Activated T-helper 1 cell treated with anti-CD3 and anti-CD28 coated beads, Interleukin-12 subunit alpha, Interleukin-12 subunit beta, Interleukin-2, Interleukin-4 antibody, amounts not matched to agents 30 ng/mL and 10 ng/mL and 1 ng/mL, durations not matched to agents 14 hours and 24 hours and 36 hours (primary cell): ENCODE measurements around the gene RAB6A. TPM values are rescaled to one million over a fixed set of nuclear protein-coding genes. Genes with fewer than 3 reads are reported as not detected.
"Not testable (repeated sequence)": the region's sequence is repeated elsewhere in the genome, so short reads cannot be mapped to it uniquely, and the experiment has no call there.

ENCODE experiments used
- DNase-seq: peaks from one replicate; pipeline ENCODE4 v3.0.0; 2021; ENCODE audit warnings: low spot score
- H3K27ac Mint-ChIP-seq: one replicate; pipeline ENCODE4 v1.8.0; 2021; ENCODE audit warnings: mild to moderate bottlenecking, mixed read lengths
- H3K27me3 Mint-ChIP-seq: one replicate; pipeline ENCODE4 v1.8.0; 2022; ENCODE audit warnings: mild to moderate bottlenecking, moderate library complexity, mixed read lengths; ENCODE audit not compliant: insufficient read depth
- H3K36me3 Mint-ChIP-seq: one replicate; pipeline ENCODE4 v1.8.0; 2021; ENCODE audit warnings: low read depth, mixed read lengths
- H3K4me1 Mint-ChIP-seq: one replicate; pipeline ENCODE4 v1.8.0; 2021; ENCODE audit warnings: low read depth, mixed read lengths
- H3K4me3 Mint-ChIP-seq: one replicate; pipeline ENCODE4 v1.8.0; 2021; ENCODE audit warnings: mild to moderate bottlenecking, moderate library complexity, mixed read lengths
- H3K9me3 Mint-ChIP-seq: one replicate; pipeline ENCODE4 v1.8.0; 2021; ENCODE audit warnings: mixed read lengths
- intact Hi-C: fragments of 100-400 bp; cut with micrococcal nuclease; formaldehyde crosslinking; loops from one replicate; pipeline ENCODE4 v1.15.1; 2024
- total RNA-seq: library from RNA; stranded (reverse); gene quantifications from 2 replicates; pipeline ENCODE4 v1.2.3, GENCODE V29; 2022

The RAB6A gene
- total RNA-seq, 1 donor from 2014 or later, result 88.0 TPM

- H3K27me3 Mint-ChIP-seq, H3K36me3 Mint-ChIP-seq, H3K4me3 Mint-ChIP-seq, intact Hi-C loops, H3K9me3 Mint-ChIP-seq, DNase-seq: not testable (repeated sequence)
- peak overlapping the region; percentile 63 for H3K27ac Mint-ChIP-seq
- H3K4me1 Mint-ChIP-seq, result peaks cover 25% of the 10 kb centered on the region
These were observed 24.6 kb upstream of the RAB6A start for GRCh38 chr11:73785467-73785866.

- H3K9me3 Mint-ChIP-seq, result no peaks in the 10 kb centered on the region
- H3K27me3 Mint-ChIP-seq, result no peaks in the 10 kb centered on the region
- intact Hi-C loops, result no loop called here
- peaks cover 25% of the 10 kb centered on the region for H3K4me1 Mint-ChIP-seq
- no peak overlapping the region for H3K27ac Mint-ChIP-seq
- no peak overlapping the region for H3K4me3 Mint-ChIP-seq
- DNase-seq, result no peak
- H3K36me3 Mint-ChIP-seq, result peaks cover 1% of the 10 kb centered on the region
These were observed 23.9 kb upstream of the RAB6A start for GRCh38 chr11:73784734-73785133.

GRCh38 chr11:73784080-73784634 is 23.3 kb upstream of the RAB6A start:
- H3K27ac Mint-ChIP-seq, result no peak overlapping the region
- H3K27me3 Mint-ChIP-seq, result no peaks in the 10 kb centered on the region
- no peak for DNase-seq
- intact Hi-C loops, result no loop called here
- peaks cover 21% of the 10 kb centered on the region for H3K4me1 Mint-ChIP-seq
- H3K9me3 Mint-ChIP-seq, result no peaks in the 10 kb centered on the region
- H3K36me3 Mint-ChIP-seq, result no peaks in the 10 kb centered on the region
- H3K4me3 Mint-ChIP-seq, result no peak overlapping the region

- Mint-ChIP-seq H3K27ac (no peak overlapping the region), H3K4me1 (peaks cover 22% of the 10 kb centered on the region), H3K27me3 (no peaks in the 10 kb centered on the region), H3K9me3 (no peaks in the 10 kb centered on the region), H3K36me3 (no peaks in the 10 kb centered on the region), H3K4me3 (no peak overlapping the region)
- DNase-seq, result no peak
- intact Hi-C loops, result no loop called here
These were observed 22.7 kb upstream of the RAB6A start for GRCh38 chr11:73783483-73784020.

GRCh38 chr11:73781303-73781702 is 20.4 kb upstream of the RAB6A start:
- Mint-ChIP-seq H3K36me3 (no peaks in the 10 kb centered on the region), H3K4me3 (peak overlapping the region; percentile 24), H3K27ac (no peak overlapping the region), H3K4me1 (peaks cover 15% of the 10 kb centered on the region), H3K27me3 (no peaks in the 10 kb centered on the region), H3K9me3 (no peaks in the 10 kb centered on the region)
- intact Hi-C loops, result no loop called here
- DNase-seq, result no peak

- DNase-seq, result peak; percentile 97
- Mint-ChIP-seq H3K4me3 (peak overlapping the region; percentile 90), H3K9me3 (no peaks in the 10 kb centered on the region), H3K27me3 (no peaks in the 10 kb centered on the region), H3K4me1 (peaks cover 10% of the 10 kb centered on the region), H3K36me3 (no peaks in the 10 kb centered on the region), H3K27ac (peak overlapping the region; percentile 99)
- intact Hi-C loops, result loop anchor here (1.0 to 5.0 kb wide), 8 partner anchors 9 to 713 kb away; partner anchors contain the start of genes C2CD3, COA4, FAM168A and LIPT2
These were observed 18.4 kb upstream of the RAB6A start for GRCh38 chr11:73779084-73779902.

- H3K27ac Mint-ChIP-seq, H3K9me3 Mint-ChIP-seq, intact Hi-C loops, H3K4me3 Mint-ChIP-seq, H3K36me3 Mint-ChIP-seq, DNase-seq, H3K4me1 Mint-ChIP-seq: not testable (repeated sequence)
- H3K27me3 Mint-ChIP-seq, result peaks cover 11% of the 10 kb centered on the region
These were observed 9.9 kb upstream of the RAB6A start for GRCh38 chr11:73770811-73771210.

GRCh38 chr11:73766763-73767162 is 5.9 kb upstream of the RAB6A start:
- intact Hi-C loops, result loop anchor here (10.0 kb wide), 1 partner anchor 1178 kb away; the partner anchor contains the start of genes SPCS2 and XRRA1
- no peak overlapping the region for H3K4me3 Mint-ChIP-seq
- no peak overlapping the region for H3K27ac Mint-ChIP-seq
- H3K36me3 Mint-ChIP-seq, result no peaks in the 10 kb centered on the region
- H3K9me3 Mint-ChIP-seq, result no peaks in the 10 kb centered on the region
- no peak for DNase-seq
- H3K4me1 Mint-ChIP-seq, result peaks cover 16% of the 10 kb centered on the region
- H3K27me3 Mint-ChIP-seq, result peaks cover 14% of the 10 kb centered on the region

GRCh38 chr11:73762732-73763131 is 1.9 kb upstream of the RAB6A start:
- Mint-ChIP-seq H3K27me3 (peaks cover 14% of the 10 kb centered on the region), H3K27ac (no peak overlapping the region), H3K4me3 (no peak overlapping the region), H3K36me3 (peaks cover 10% of the 10 kb centered on the region), H3K9me3 (no peaks in the 10 kb centered on the region), H3K4me1 (peaks cover 39% of the 10 kb centered on the region)
- no peak for DNase-seq
- intact Hi-C loops, result loop anchor here (5.0 to 10.0 kb wide), 2 partner anchors 620 to 1182 kb away; partner anchors contain the start of genes FCHSD2, SPCS2 and XRRA1

GRCh38 chr11:73761403-73761945 is 600 bp upstream of the RAB6A start:
- peaks cover 41% of the 10 kb centered on the region for H3K4me1 Mint-ChIP-seq
- intact Hi-C loops, result loop anchor here (1.0 to 10.0 kb wide), 10 partner anchors 18 to 1183 kb away; partner anchors contain the start of genes C2CD3, COA4, FAM168A and FCHSD2
- H3K27ac Mint-ChIP-seq, result peak overlapping the region; percentile 97
- peak overlapping the region; percentile 98 for H3K4me3 Mint-ChIP-seq
- no peaks in the 10 kb centered on the region for H3K9me3 Mint-ChIP-seq
- peaks cover 9% of the 10 kb centered on the region for H3K27me3 Mint-ChIP-seq
- no peak for DNase-seq
- H3K36me3 Mint-ChIP-seq, result peaks cover 12% of the 10 kb centered on the region

- Mint-ChIP-seq H3K36me3 (peaks cover 12% of the 10 kb centered on the region), H3K9me3 (no peaks in the 10 kb centered on the region), H3K27me3 (no peaks in the 10 kb centered on the region), H3K4me3 (peak overlapping the region; percentile 98), H3K27ac (peak overlapping the region; percentile 90), H3K4me1 (peaks cover 41% of the 10 kb centered on the region)
- intact Hi-C loops, result loop anchor here (5.0 to 10.0 kb wide), 2 partner anchors 618 to 1185 kb away; partner anchors contain the start of genes FCHSD2, SPCS2 and XRRA1
- DNase-seq, result no peak
These were observed 667 bp downstream of the RAB6A start for GRCh38 chr11:73760135-73760678.

GRCh38 chr11:73759610-73760134 is 1.2 kb downstream of the RAB6A start:
- peak overlapping the region; percentile 90 for H3K27ac Mint-ChIP-seq
- H3K4me3 Mint-ChIP-seq, result peak overlapping the region; percentile 98
- peaks cover 12% of the 10 kb centered on the region for H3K36me3 Mint-ChIP-seq
- H3K27me3 Mint-ChIP-seq, result no peaks in the 10 kb centered on the region
- intact Hi-C loops, result loop anchor here (5.0 to 10.0 kb wide), 2 partner anchors 617 to 1185 kb away; partner anchors contain the start of genes FCHSD2, SPCS2 and XRRA1
- no peaks in the 10 kb centered on the region for H3K9me3 Mint-ChIP-seq
- peaks cover 41% of the 10 kb centered on the region for H3K4me1 Mint-ChIP-seq
- no peak for DNase-seq
